Posterior vena cava (tissue), 2 donors: ENCODE data around the gene MGAM2. TPM values are rescaled to one million over a fixed set of nuclear protein-coding genes. Genes with fewer than 3 reads are reported as not detected.
A peak's percentile ranks its signal among the peaks of the same experiment; 100 is the strongest.

Source experiments
- DNase-seq: peaks from one replicate; pipeline ENCODE4 v3.0.0-alpha.2; 2020; ENCODE audit warnings: low spot score
- intact Hi-C, 2 donors: fragments of 100-400 bp; cut with DNase I; formaldehyde crosslinking; loops; one replicate each; pipeline versions ENCODE4 v1.14.1 to v1.14.2; 2022 to 2023
- total RNA-seq, 2 donors: library from RNA; stranded (reverse); fragmentation: NEBNext Ultra II Directional; extraction: Animal tissue kit (Norgen Biotek cat#: 25700); gene quantifications; one replicate each; pipeline ENCODE4 v1.2.1, GENCODE V29; 2021
- donor health status: DM: yes; HTN: yes; CAD: no.
- donor health status: DM: yes; HTN: yes; CAD: no.

MGAM2 gene
- total RNA-seq, 2 donors from 2014 or later, result 0.24 to 0.51 TPM

DNA sequence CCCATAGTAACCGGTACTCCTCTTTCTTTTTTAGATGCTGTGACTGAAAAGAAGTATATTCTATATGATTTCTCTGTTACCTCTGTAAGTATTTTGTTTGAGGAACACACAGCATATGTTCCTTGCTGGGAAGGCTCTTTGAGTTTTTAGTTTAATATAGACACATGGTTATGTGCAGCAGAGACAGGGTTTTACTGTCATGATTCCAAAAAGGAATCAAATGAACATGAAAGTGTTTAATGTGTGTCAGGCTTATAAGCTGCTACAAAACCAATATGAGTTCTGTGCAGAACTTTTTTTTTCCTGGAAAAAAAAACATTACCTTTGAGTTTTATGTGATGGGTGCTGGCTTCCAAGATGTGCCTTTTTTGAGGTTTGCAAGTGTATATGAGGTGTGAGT is 50.4 kb downstream of the MGAM2 start:
- intact Hi-C loops, result no loop called here
- no peak for DNase-seq

DNA sequence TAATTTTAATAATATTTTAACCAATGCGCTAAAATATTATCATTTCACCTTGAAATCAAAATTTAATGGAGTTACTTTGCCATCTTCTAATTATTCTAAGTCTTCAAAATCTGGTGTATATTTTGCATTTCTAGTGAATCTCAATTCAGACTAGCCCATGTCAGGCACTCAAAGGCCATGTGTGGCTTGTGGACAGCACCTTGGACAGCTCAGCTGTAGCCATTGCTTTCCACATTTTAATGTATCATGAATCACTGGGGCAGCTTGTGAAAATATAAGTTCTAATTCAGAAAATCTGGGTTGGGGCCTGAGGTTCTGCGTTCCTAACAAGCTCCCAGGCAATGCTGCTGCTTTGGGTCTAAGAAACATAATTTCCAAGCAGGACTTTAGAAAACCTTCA is 57.2 kb downstream of the MGAM2 start:
- intact Hi-C loops, result no loop called here
- no peak for DNase-seq

- intact Hi-C loops, result no loop called here
- no peak for DNase-seq
These were observed 61.4 kb downstream of the MGAM2 start for GRCh38 chr7:142172932-142173331.

GRCh38 chr7:142174441-142174840 is 62.9 kb downstream of the MGAM2 start:
- DNase-seq, result no peak
- intact Hi-C loops, result no loop called here

- DNase-seq, result no peak
- intact Hi-C loops, result no loop called here
These were observed 64.1 kb downstream of the MGAM2 start for GRCh38 chr7:142175594-142175993.

DNA sequence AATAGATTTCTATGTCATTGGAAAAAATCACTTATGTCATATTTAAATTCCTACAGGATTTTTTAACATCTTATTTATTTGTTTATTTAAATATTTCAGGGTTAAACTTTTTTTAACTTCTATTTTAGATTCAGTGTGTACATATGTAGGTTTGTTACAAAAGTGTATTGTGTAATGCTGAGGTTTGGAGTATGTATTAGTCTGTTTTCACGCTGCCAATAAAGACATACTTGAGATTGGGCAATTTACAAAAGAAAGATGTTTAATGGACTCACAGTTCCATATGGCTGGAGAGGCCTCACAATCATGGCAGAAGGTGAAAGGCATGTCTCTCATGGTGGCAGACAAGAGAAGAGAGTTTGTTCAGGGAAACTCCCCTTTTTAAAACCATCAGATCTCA is 65.4 kb downstream of the MGAM2 start:
- intact Hi-C loops, result no loop called here
- DNase-seq, result no peak

DNA sequence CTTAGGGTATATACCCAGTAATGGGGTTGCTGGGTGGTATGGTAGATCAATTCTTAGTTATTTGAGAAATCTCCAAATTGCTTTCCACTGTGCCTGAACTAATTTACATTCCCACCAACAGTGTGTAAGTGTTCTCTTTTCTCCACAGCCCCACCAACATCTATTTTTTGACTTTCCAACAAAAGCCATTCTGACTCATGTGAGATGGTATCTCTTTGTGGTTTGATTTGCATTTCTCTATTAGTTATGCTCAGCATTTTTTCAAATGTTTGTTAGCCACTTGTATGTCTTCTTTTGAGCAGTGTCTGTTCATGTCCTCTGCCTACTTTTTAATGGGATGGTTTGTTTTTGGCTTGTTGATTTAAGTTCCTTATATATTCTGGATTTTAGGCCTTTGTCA is 66.4 kb downstream of the MGAM2 start:
- intact Hi-C loops, result no loop called here
- DNase-seq, result no peak

DNA sequence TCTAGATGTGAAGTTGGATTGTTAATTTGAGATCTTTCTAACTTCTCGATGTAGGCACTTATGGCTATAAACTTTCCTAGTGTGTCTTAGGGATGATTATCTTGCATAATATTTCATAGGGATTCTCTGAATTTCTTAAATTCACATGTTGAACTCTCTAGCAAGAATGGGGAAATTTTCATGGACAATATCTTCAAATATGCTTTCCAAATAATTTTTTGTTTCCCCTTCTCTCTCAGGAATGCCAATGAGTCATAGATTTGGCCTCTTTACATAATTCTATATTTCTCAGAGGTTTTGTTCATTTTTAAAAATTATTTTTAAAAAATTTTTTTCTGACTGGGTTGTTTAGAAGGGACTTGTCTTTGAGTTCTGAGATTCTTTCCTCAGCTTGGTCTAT is 68.9 kb downstream of the MGAM2 start:
- no peak for DNase-seq
- intact Hi-C loops, result no loop called here

GRCh38 chr7:142181211-142181610 is 69.7 kb downstream of the MGAM2 start:
- no peak for DNase-seq
- intact Hi-C loops, result no loop called here

GRCh38 chr7:142181966-142182365 is 70.4 kb downstream of the MGAM2 start:
- DNase-seq, result no peak

GRCh38 chr7:142185069-142185468 is 73.6 kb downstream of the MGAM2 start:
- no peak for DNase-seq
- intact Hi-C loops, result no loop called here

More at GRCh38 chr7:142181966-142182365, 70.4 kb downstream of the MGAM2 start:
- intact Hi-C loops, result no loop called here

DNA sequence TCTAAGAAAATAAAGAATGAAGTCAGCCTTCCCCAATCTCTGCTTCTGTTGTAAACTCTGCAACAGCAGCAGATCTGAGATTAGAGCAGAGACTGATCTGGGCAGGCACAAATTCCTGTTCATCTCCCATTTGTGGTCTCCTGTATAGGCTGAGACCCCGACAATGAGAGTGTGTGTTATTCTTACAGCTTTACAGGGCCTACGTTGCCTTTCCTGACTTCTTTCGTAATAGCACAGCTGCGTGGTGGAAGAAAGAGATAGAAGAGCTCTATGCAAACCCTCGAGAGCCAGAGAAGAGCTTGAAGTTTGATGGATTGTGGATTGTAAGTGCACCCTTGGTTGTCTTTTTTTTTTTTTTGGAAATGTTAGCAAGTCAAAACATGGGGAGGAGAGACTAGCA is 74.3 kb downstream of the MGAM2 start:
- intact Hi-C loops, result no loop called here

GRCh38 chr7:142188154-142188553 is 76.6 kb downstream of the MGAM2 start:
- DNase-seq, result no peak
- intact Hi-C loops, result no loop called here

More for the DNA sequence above, 74.3 kb downstream of the MGAM2 start:
- no peak for DNase-seq

GRCh38 chr7:142188846-142189245 is 77.3 kb downstream of the MGAM2 start:
- DNase-seq, result no peak
- intact Hi-C loops, result no loop called here

GRCh38 chr7:142194201-142194600 is 82.7 kb downstream of the MGAM2 start:
- intact Hi-C loops, result no loop called here
- no peak for DNase-seq

DNA sequence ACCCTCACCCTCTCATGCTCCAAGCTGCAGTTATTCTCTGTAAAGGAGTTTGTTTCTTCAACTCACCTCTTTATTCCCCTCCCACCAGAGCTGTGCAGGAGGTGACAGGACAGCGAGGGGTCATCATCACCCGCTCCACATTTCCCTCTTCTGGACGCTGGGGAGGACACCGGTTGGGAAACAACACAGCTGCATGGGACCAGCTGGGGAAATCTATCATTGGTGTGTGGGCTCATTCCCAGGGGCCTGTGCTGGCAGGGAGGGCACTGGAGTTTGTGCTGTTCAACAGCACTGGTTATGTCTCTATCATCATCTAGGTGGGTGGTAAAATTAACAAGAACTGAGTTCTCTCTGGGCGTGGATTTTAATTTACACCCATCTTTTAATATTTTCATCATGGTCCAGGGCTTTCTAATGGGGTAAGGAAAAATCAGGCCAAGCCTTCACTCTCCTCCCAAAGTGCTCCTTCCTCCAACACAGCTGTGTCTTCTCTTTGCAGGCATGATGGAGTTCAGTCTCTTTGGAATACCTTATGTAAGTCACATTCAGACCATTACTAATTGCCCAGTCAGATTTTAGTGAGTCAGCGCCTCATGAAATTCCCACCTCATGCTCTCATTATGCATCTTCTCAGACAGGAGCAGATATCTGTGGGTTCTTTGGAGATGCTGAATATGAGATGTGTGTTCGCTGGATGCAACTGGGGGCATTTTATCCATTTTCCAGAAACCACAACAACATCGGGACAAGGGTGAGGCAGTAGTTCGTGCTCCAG is 84.7 kb downstream of the MGAM2 start:
- DNase-seq, result no peak
- intact Hi-C loops, result no loop called here

DNA sequence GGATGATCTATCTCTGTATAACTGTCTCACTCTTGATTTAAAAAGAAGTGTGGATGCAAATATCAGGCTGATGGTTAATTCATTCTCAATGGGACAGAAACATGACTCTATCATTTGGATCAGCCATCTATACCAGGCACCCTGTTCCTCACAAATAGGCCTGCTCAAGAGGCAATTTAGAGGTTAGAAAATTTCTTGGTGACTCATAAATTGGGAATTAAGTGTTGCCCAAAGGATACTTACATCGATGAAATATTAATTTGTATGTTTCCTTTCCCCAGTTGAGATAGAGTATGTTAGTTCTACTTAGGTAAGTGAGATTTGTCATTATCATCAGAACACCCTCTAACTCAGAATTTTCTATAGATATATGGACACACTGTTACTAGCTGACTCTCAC is 88.7 kb downstream of the MGAM2 start:
- intact Hi-C loops, result no loop called here
- no peak for DNase-seq

DNA sequence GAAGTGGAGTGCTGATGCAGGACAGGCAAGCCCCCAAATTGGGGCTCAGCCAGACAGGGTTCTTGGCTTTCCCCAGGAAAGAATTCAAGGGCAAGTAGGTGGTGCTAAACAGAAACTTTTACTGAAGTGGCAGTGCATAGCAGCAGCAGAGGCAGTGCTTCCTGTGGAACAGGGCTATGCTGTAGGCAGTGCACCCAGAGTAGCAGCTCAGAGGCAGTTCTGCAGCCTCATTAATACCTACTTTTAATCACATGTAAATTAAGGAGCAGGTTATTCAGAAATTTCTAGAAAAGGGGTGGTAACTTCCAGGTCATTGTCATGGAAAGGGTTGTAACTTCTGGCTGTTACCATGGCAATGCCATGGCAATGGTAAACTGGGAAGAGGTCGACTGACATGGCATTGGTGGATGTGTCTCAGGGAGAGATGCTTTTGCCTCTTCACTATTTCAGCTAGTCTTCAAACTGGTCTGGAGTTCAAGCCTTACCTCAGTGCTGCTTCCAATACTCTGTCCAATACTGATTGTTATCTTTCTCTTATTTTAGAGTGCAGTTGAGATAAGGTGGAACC is 117.1 kb downstream of the MGAM2 start:
- intact Hi-C loops, result no loop called here
- DNase-seq, result no peak

DNA sequence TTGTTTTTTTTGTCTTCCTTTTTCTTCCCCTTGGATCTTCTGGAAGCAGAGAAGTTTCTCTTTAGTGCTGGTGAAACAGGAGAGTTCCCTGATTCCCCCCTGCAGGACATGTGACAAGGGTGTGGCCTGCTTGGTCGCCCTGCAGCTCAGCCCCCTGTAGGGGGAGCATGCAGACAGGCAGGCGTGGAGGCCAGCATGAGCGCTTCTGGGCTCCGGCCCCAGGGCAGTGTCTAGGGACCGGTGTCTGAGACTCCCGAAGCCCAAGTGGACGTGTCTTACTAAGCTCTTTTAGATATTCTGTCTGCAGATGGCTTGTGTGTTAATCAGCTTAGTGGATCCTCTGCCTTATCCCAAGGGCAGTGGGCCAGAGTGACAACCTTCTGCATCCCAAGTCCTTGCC is 120.2 kb downstream of the MGAM2 start:
- no peak for DNase-seq
- intact Hi-C loops, result no loop called here

DNA sequence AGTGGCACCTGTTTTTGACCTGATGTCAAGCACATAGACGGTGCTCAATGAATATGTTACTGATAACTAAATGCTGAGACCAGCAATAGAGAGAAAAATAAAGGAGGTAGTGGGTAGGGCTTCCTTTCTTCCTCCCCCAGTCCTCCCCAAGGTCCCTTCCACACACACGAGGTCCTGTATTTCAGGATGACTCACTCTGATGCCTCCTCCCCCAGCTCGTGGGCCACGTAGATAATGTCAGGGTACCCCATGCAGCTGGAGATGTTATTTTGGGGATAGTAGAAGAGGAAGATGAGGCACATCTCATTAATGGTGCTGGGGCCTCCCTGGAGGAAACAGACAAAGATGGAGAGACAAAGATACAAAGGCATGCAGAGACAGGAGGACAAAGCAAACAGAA is 129.0 kb downstream of the MGAM2 start:
- intact Hi-C loops, result no loop called here
- no peak for DNase-seq

- intact Hi-C loops, result no loop called here
These were observed 132.3 kb downstream of the MGAM2 start for GRCh38 chr7:142243823-142244222.

More at GRCh38 chr7:142243823-142244222, 132.3 kb downstream of the MGAM2 start:
- peak; percentile 56 for DNase-seq
